Stimulated activated naive CD8-positive, alpha-beta T cell treated with anti-CD3 and anti-CD28 coated beads, Interleukin-15, Interleukin-2, amounts not matched to agents 100 ng/mL and 50 ng/mL, for 24 hours (primary cell): ENCODE data around the gene ZBTB7C.

Experiments used
- H3K27ac Mint-ChIP-seq: one replicate; pipeline ENCODE4 v1.8.0; 2021; ENCODE audit warnings: mild to moderate bottlenecking, mixed read lengths
- H3K27me3 Mint-ChIP-seq: one replicate; pipeline ENCODE4 v1.8.0; 2021; ENCODE audit warnings: mixed read lengths
- H3K36me3 Mint-ChIP-seq: one replicate; pipeline ENCODE4 v1.8.0; 2021; ENCODE audit warnings: low read depth, mixed read lengths
- H3K4me1 Mint-ChIP-seq: one replicate; pipeline ENCODE4 v1.8.0; 2021; ENCODE audit warnings: low read depth, mixed read lengths
- H3K4me3 Mint-ChIP-seq: one replicate; pipeline ENCODE4 v1.8.0; 2021; ENCODE audit warnings: mild to moderate bottlenecking, mixed read lengths
- H3K9me3 Mint-ChIP-seq: one replicate; pipeline ENCODE4 v1.8.0; 2021; ENCODE audit warnings: mixed read lengths

Gene ZBTB7C

GRCh38 chr18:48037481-48038271 lies 371.5 kb downstream of the ZBTB7C start:
- H3K4me3 Mint-ChIP-seq = no peak overlapping the region
- no peaks in the 10 kb centered on the region for H3K9me3 Mint-ChIP-seq
- H3K36me3 Mint-ChIP-seq = no peaks in the 10 kb centered on the region
- peaks cover 5% of the 10 kb centered on the region for H3K27me3 Mint-ChIP-seq
- no peaks in the 10 kb centered on the region for H3K4me1 Mint-ChIP-seq
- H3K27ac Mint-ChIP-seq = no peak overlapping the region

GRCh38 chr18:48036641-48037421 lies 372.4 kb downstream of the ZBTB7C start:
- peaks cover under 1% of the 10 kb centered on the region for H3K27me3 Mint-ChIP-seq
- H3K9me3 Mint-ChIP-seq = no peaks in the 10 kb centered on the region
- H3K36me3 Mint-ChIP-seq = no peaks in the 10 kb centered on the region
- H3K4me1 Mint-ChIP-seq = no peaks in the 10 kb centered on the region
- no peak overlapping the region for H3K27ac Mint-ChIP-seq
- H3K4me3 Mint-ChIP-seq = no peak overlapping the region

- Mint-ChIP-seq H3K27me3 (no peaks in the 10 kb centered on the region), H3K9me3 (no peaks in the 10 kb centered on the region), H3K36me3 (no peaks in the 10 kb centered on the region), H3K4me1 (no peaks in the 10 kb centered on the region), H3K27ac (no peak overlapping the region), H3K4me3 (no peak overlapping the region)
These were observed 373.0 kb downstream of the ZBTB7C start for GRCh38 chr18:48036226-48036625.

- no peaks in the 10 kb centered on the region for H3K27me3 Mint-ChIP-seq
- no peaks in the 10 kb centered on the region for H3K4me1 Mint-ChIP-seq
- H3K36me3 Mint-ChIP-seq = no peaks in the 10 kb centered on the region
- no peak overlapping the region for H3K4me3 Mint-ChIP-seq
- H3K27ac Mint-ChIP-seq = no peak overlapping the region
- H3K9me3 Mint-ChIP-seq = no peaks in the 10 kb centered on the region
These were observed 373.7 kb downstream of the ZBTB7C start for GRCh38 chr18:48035556-48035860.

- Mint-ChIP-seq H3K36me3 (no peaks in the 10 kb centered on the region), H3K27me3 (no peaks in the 10 kb centered on the region), H3K4me3 (no peak overlapping the region), H3K27ac (no peak overlapping the region), H3K4me1 (no peaks in the 10 kb centered on the region), H3K9me3 (no peaks in the 10 kb centered on the region)
These were observed 374.3 kb downstream of the ZBTB7C start for GRCh38 chr18:48034651-48035555.

GRCh38 chr18:48033790-48034650 lies 375.2 kb downstream of the ZBTB7C start:
- H3K4me1 Mint-ChIP-seq = no peaks in the 10 kb centered on the region
- no peaks in the 10 kb centered on the region for H3K36me3 Mint-ChIP-seq
- H3K27ac Mint-ChIP-seq = no peak overlapping the region
- no peak overlapping the region for H3K4me3 Mint-ChIP-seq
- no peaks in the 10 kb centered on the region for H3K27me3 Mint-ChIP-seq
- H3K9me3 Mint-ChIP-seq = no peaks in the 10 kb centered on the region

GRCh38 chr18:48032876-48033789 lies 376.1 kb downstream of the ZBTB7C start:
- H3K27me3 Mint-ChIP-seq = no peaks in the 10 kb centered on the region
- no peak overlapping the region for H3K4me3 Mint-ChIP-seq
- H3K9me3 Mint-ChIP-seq = no peaks in the 10 kb centered on the region
- H3K4me1 Mint-ChIP-seq = no peaks in the 10 kb centered on the region
- no peak overlapping the region for H3K27ac Mint-ChIP-seq
- H3K36me3 Mint-ChIP-seq = no peaks in the 10 kb centered on the region

GRCh38 chr18:48031641-48032040 lies 377.5 kb downstream of the ZBTB7C start:
- H3K27me3 Mint-ChIP-seq = no peaks in the 10 kb centered on the region
- H3K4me1 Mint-ChIP-seq = no peaks in the 10 kb centered on the region
- H3K36me3 Mint-ChIP-seq = no peaks in the 10 kb centered on the region
- H3K4me3 Mint-ChIP-seq = no peak overlapping the region
- no peak overlapping the region for H3K27ac Mint-ChIP-seq
- H3K9me3 Mint-ChIP-seq = no peaks in the 10 kb centered on the region

GRCh38 chr18:48030616-48031480 lies 378.3 kb downstream of the ZBTB7C start:
- no peaks in the 10 kb centered on the region for H3K9me3 Mint-ChIP-seq
- no peaks in the 10 kb centered on the region for H3K27me3 Mint-ChIP-seq
- no peak overlapping the region for H3K27ac Mint-ChIP-seq
- no peaks in the 10 kb centered on the region for H3K4me1 Mint-ChIP-seq
- no peaks in the 10 kb centered on the region for H3K36me3 Mint-ChIP-seq
- no peak overlapping the region for H3K4me3 Mint-ChIP-seq

- Mint-ChIP-seq H3K36me3 (no peaks in the 10 kb centered on the region), H3K4me3 (no peak overlapping the region), H3K27ac (no peak overlapping the region), H3K9me3 (no peaks in the 10 kb centered on the region), H3K27me3 (no peaks in the 10 kb centered on the region), H3K4me1 (no peaks in the 10 kb centered on the region)
These were observed 379.7 kb downstream of the ZBTB7C start for GRCh38 chr18:48029296-48029986.

GRCh38 chr18:48028696-48029095 lies 380.5 kb downstream of the ZBTB7C start:
- no peaks in the 10 kb centered on the region for H3K27me3 Mint-ChIP-seq
- H3K9me3 Mint-ChIP-seq = no peaks in the 10 kb centered on the region
- no peaks in the 10 kb centered on the region for H3K4me1 Mint-ChIP-seq
- H3K36me3 Mint-ChIP-seq = no peaks in the 10 kb centered on the region
- no peak overlapping the region for H3K4me3 Mint-ChIP-seq
- H3K27ac Mint-ChIP-seq = no peak overlapping the region

GRCh38 chr18:48028081-48028480 lies 381.1 kb downstream of the ZBTB7C start:
- Mint-ChIP-seq H3K27me3 (peaks cover 2% of the 10 kb centered on the region), H3K4me1 (no peaks in the 10 kb centered on the region), H3K36me3 (no peaks in the 10 kb centered on the region), H3K27ac (no peak overlapping the region), H3K4me3 (no peak overlapping the region), H3K9me3 (no peaks in the 10 kb centered on the region)
